ENCODE measurements around the gene CNPY1.

CNPY1 gene

GRCh38 chr7:155558351-155558750 lies 12.0 kb upstream of the CNPY1 start:
- DNase-seq: no peak

- DNase-seq: no peak
Measured at GRCh38 chr7:155557778-155558177, 11.4 kb upstream of the CNPY1 start.

GRCh38 chr7:155556763-155557162 lies 10.4 kb upstream of the CNPY1 start:
- DNase-seq: no peak

GRCh38 chr7:155555116-155555695 lies 8.8 kb upstream of the CNPY1 start:
- DNase-seq: no peak

- DNase-seq: no peak
Measured at GRCh38 chr7:155553871-155554270, 7.5 kb upstream of the CNPY1 start.

- DNase-seq: peak in 1 of 4 experiments; percentile 3
Measured at GRCh38 chr7:155551785-155552611, 5.6 kb upstream of the CNPY1 start.

- no peak for DNase-seq
Measured at GRCh38 chr7:155550916-155551315, 4.6 kb upstream of the CNPY1 start.

GRCh38 chr7:155549226-155549625 lies 2.9 kb upstream of the CNPY1 start:
- no peak for DNase-seq

- no peak for DNase-seq
Measured at GRCh38 chr7:155547161-155547791, 917 bp upstream of the CNPY1 start.

- DNase-seq: no peak
Measured at GRCh38 chr7:155545348-155545747, 1.0 kb downstream of the CNPY1 start.

- DNase-seq: no peak
Measured at GRCh38 chr7:155544485-155544884, 1.9 kb downstream of the CNPY1 start.

- DNase-seq: no peak
Measured at GRCh38 chr7:155543926-155544325, 2.4 kb downstream of the CNPY1 start.

- no peak for DNase-seq
Measured at GRCh38 chr7:155543011-155543876, 3.1 kb downstream of the CNPY1 start.

GRCh38 chr7:155541986-155542675 lies 4.2 kb downstream of the CNPY1 start:
- no peak for DNase-seq

GRCh38 chr7:155540553-155540952 lies 5.8 kb downstream of the CNPY1 start:
- no peak for DNase-seq

- no peak for DNase-seq
Measured at GRCh38 chr7:155538293-155538692, 8.1 kb downstream of the CNPY1 start.

GRCh38 chr7:155536451-155536850 lies 9.9 kb downstream of the CNPY1 start:
- no peak for DNase-seq

GRCh38 chr7:155534691-155535090 lies 11.7 kb downstream of the CNPY1 start:
- DNase-seq: no peak

- peak; percentile 21 to 62 (median 38) for DNase-seq
Measured at GRCh38 chr7:155533827-155534690, 12.3 kb downstream of the CNPY1 start.

- peak in 2 of 4 experiments; percentile 3 to 25 for DNase-seq
Measured at GRCh38 chr7:155533120-155533826, 13.1 kb downstream of the CNPY1 start.

- no peak for DNase-seq
Measured at GRCh38 chr7:155532792-155533119, 13.6 kb downstream of the CNPY1 start.
